Cardiac muscle cell (in vitro differentiated cells and primary cell): ENCODE results near the gene GPM6B. TPM values are rescaled to one million over a fixed set of nuclear protein-coding genes. Genes with fewer than 3 reads are reported as not detected.

ENCODE experiments used
- DNase-seq, 2 donors: peaks; one replicate each; pipeline versions ENCODE4 v3.0.0 to v3.0.0-alpha.2; 2010 to 2017; ENCODE audit warnings: low read depth in 1 of 2, low spot score in 1 of 2
- H3K27ac ChIP-seq: fragments of 200-600 bp; sonication (generic); 2 replicates; pipeline ENCODE4 v1.5.1; 2016
- H3K27me3 ChIP-seq: fragments of 200-600 bp; sonication (generic); 2 replicates; pipeline ENCODE4 v1.6.0; 2016; ENCODE audit warnings: control low read depth
- H3K36me3 ChIP-seq: fragments of 200-600 bp; sonication (generic); 2 replicates; pipeline ENCODE4 v1.5.1; 2016; ENCODE audit warnings: control low read depth
- H3K4me1 ChIP-seq: fragments of 200-600 bp; sonication (generic); 2 replicates; pipeline ENCODE4 v1.8.1; 2017; ENCODE audit warnings: low read depth, mild to moderate bottlenecking, mixed run types
- H3K4me3 ChIP-seq: fragments of 200-600 bp; sonication (generic); 2 replicates; pipeline ENCODE4 v1.5.1; 2016; ENCODE audit warnings: mild to moderate bottlenecking
- H3K9me3 ChIP-seq: fragments of 200-600 bp; sonication (generic); 2 replicates; pipeline ENCODE4 v1.5.1; 2017; ENCODE audit warnings: low read depth, mild to moderate bottlenecking, control low read depth
- polyA plus RNA-seq: library from polyadenylated mRNA; unstranded; fragments of >200 nt; fragmentation: Nextera tagmentation; extraction: Ambion mirVana; gene quantifications from 2 replicates; pipeline ENCODE4 v1.2.1, GENCODE V29; 2016
- total RNA-seq: library from RNA; depleted of rRNA; stranded (reverse); fragments of >200 nt; gene quantifications from 2 replicates; pipeline ENCODE4 v1.2.3, GENCODE V29; 2016
- TF ChIP-seq, protein P1 (sequence below): IDR thresholded peaks from 2 replicates; pipeline ENCODE4 v1.5.1; 2012; ENCODE audit warnings: low read depth, mild to moderate bottlenecking, low read length

The GPM6B gene, protein sequence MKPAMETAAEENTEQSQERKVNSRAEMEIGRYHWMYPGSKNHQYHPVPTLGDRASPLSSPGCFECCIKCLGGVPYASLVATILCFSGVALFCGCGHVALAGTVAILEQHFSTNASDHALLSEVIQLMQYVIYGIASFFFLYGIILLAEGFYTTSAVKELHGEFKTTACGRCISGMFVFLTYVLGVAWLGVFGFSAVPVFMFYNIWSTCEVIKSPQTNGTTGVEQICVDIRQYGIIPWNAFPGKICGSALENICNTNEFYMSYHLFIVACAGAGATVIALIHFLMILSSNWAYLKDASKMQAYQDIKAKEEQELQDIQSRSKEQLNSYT
- total RNA-seq (3.4 and 6.1 TPM in 2 replicates), polyA plus RNA-seq (8.7 and 16.4 TPM in 2 replicates)

DNA sequence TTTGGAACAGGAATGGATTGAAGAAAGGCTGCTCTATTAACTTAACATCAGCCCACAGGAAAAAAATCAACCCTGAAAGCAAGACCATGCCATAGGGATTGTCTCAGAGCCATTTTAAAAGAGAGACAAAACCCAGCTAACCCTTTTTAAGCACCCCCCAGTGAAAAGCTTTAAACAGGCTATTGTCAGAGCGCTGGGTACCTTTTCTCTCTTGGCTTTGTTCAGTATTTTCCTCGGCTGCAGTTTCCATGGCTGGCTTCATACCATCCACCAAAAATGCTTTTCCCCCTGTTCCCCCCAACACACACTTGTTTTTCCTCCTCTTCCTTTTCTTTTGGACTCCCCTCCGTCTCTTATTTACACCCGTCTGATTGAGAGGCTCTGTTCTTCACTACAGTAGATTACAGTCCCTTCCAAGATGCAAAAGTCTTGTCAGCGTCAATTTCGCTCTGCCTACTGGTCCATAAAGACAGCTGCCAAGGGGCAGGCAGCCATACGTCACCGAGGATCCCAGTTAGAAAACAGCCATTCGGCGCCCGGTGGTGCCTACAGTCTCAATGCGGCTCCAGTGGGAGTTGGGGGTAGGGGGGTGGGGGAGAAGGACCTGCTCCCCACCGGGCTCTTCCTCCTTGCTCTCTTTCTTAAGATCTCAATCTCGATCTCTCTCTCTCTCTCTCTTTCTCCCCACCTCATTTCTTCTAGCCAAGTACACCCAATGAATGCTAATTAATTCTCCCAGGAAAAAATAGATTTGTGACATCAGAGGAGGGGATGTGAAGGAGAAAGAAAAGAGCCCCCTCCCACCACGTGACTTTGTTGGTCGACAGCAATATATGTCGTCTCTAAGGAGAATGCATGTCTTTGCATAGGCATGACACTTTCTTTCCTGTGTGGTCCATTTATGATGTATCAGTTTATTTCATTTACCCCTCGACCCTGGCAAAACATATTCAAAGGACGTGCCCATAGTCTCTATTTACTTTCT, at the start of gene GPM6B:
Gene GPM6B, minus strand, starts transcription at position 451 of the 985 bp plus-strand sequence. Its CDS starts 189 bp downstream, at position 262.
- no peaks in the 10 kb centered on the region for H3K27me3 ChIP-seq
- no peaks in the 10 kb centered on the region for H3K4me1 ChIP-seq
- TF ChIP-seq, protein P1, sequence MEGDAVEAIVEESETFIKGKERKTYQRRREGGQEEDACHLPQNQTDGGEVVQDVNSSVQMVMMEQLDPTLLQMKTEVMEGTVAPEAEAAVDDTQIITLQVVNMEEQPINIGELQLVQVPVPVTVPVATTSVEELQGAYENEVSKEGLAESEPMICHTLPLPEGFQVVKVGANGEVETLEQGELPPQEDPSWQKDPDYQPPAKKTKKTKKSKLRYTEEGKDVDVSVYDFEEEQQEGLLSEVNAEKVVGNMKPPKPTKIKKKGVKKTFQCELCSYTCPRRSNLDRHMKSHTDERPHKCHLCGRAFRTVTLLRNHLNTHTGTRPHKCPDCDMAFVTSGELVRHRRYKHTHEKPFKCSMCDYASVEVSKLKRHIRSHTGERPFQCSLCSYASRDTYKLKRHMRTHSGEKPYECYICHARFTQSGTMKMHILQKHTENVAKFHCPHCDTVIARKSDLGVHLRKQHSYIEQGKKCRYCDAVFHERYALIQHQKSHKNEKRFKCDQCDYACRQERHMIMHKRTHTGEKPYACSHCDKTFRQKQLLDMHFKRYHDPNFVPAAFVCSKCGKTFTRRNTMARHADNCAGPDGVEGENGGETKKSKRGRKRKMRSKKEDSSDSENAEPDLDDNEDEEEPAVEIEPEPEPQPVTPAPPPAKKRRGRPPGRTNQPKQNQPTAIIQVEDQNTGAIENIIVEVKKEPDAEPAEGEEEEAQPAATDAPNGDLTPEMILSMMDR = no peak
- H3K4me3 ChIP-seq = no peak within 1 kb of the TSS
- no peaks in the 10 kb centered on the region for H3K36me3 ChIP-seq
- no peaks in the 10 kb centered on the region for H3K9me3 ChIP-seq
- DNase-seq = no peak
- H3K27ac ChIP-seq = no peak within 1 kb of the TSS

DNA sequence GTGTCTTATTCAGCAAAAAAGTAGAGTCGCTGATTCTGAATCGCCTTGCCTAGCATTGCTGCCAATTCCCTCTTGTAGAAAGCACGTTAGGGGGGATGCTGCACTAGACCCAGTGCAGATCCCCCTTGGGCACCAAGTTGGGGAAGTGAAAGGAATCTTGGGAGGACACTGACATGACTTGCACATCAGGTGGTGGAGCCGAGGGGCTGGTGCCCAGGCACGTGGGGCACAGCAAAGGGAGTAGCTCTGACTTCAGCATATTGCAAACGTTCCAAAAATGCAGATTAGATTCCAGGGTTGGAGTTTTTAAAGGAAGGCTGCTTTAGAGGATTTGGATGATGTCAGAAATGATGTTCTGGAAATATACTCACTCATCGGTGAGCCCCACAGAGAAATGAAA, 47.4 kb upstream of the GPM6B start:
- Histone ChIP-seq H3K27ac (no peak overlapping the region), H3K9me3 (no peaks in the 10 kb centered on the region), H3K36me3 (no peaks in the 10 kb centered on the region), H3K27me3 (no peaks in the 10 kb centered on the region), H3K4me3 (no peak overlapping the region), H3K4me1 (no peaks in the 10 kb centered on the region)
- TF ChIP-seq, protein P1 = no peak
- peak in 1 of 2 donors; percentile 55 for DNase-seq

DNA sequence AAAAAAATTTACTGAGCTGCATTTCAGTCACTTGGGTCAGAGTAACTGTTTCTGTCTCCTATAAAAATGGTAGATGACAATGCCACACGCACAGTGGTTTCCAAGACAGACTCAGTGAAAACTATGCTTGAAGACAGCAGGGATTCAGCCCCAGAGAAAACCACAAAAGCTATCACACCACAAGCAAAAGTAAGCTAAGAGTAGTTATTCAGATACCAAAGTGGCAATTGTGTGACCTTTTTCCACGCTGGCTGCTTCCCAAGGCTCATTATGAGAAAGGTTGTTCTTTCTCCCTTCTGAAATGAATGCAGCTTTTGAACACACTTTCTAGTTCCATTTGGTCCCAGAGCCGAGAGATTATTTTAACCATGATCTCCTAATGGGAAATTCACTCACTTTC, 46.4 kb upstream of the GPM6B start:
- DNase-seq = no peak
- Histone ChIP-seq H3K9me3 (no peaks in the 10 kb centered on the region), H3K27ac (no peak overlapping the region), H3K27me3 (no peaks in the 10 kb centered on the region), H3K36me3 (no peaks in the 10 kb centered on the region), H3K4me1 (no peaks in the 10 kb centered on the region), H3K4me3 (no peak overlapping the region)
- TF ChIP-seq, protein P1 = no peak

DNA sequence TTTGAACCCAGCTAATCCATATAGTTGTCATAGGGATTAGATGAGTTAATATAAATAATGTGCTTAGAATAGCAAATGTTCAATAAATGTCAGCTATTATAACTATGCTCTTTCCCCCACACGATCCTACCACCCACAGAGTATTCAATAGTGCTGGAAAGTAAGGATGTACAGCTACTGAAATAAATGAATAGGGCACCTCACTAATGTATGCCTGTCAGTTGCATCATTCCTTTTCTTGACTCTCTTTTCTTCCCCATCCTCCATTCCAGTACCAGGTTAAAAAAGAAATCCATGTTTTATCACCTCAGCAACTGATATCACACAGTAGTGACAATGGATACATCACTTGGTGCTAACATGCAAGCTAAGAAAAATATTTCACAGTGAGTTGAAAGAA, 42.8 kb upstream of the GPM6B start:
- TF ChIP-seq, protein P1 = no peak
- H3K27ac ChIP-seq = no peak overlapping the region

DNA sequence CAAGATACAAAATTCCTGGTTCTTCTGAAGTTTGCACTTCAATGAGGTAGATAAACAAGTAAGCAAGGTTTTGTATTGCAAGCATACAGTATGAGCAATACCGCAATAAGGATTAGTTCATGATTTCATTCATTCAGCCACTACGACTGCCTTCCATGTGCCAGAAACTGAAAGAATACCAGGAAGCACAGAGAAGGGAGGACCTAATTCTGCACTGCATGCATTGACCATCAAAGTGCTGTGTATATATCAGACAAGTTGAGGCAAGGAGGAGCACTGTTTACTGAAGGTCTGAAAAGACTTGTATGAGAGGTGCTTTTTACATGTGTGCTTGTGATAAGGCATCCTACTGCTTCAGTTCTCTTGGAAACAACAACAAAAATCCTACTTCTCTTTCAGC, 40.9 kb upstream of the GPM6B start:
- H3K27ac ChIP-seq = no peak overlapping the region
- DNase-seq = no peak
- no peaks in the 10 kb centered on the region for H3K27me3 ChIP-seq
- TF ChIP-seq, protein P1 = no peak
- H3K4me3 ChIP-seq = no peak overlapping the region
- no peaks in the 10 kb centered on the region for H3K9me3 ChIP-seq
- no peaks in the 10 kb centered on the region for H3K36me3 ChIP-seq
- H3K4me1 ChIP-seq = no peaks in the 10 kb centered on the region

More for the DNA sequence above, 42.8 kb upstream of the GPM6B start:
- H3K4me3 ChIP-seq = no peak overlapping the region
- no peak for DNase-seq
- no peaks in the 10 kb centered on the region for H3K36me3 ChIP-seq
- H3K9me3 ChIP-seq = no peaks in the 10 kb centered on the region
- no peaks in the 10 kb centered on the region for H3K27me3 ChIP-seq
- H3K4me1 ChIP-seq = no peaks in the 10 kb centered on the region
